Measurements from ENCODE around the gene RAC3. TPM values are rescaled to one million over a fixed set of nuclear protein-coding genes. Genes with fewer than 3 reads are reported as not detected.

The RAC3 gene
- total and polyA plus RNA-seq, 2 of the 8 experiments (the other 6 are each of a cell fraction or from before 2014, with no cell fraction given) = 177 to 299 TPM

DNA sequence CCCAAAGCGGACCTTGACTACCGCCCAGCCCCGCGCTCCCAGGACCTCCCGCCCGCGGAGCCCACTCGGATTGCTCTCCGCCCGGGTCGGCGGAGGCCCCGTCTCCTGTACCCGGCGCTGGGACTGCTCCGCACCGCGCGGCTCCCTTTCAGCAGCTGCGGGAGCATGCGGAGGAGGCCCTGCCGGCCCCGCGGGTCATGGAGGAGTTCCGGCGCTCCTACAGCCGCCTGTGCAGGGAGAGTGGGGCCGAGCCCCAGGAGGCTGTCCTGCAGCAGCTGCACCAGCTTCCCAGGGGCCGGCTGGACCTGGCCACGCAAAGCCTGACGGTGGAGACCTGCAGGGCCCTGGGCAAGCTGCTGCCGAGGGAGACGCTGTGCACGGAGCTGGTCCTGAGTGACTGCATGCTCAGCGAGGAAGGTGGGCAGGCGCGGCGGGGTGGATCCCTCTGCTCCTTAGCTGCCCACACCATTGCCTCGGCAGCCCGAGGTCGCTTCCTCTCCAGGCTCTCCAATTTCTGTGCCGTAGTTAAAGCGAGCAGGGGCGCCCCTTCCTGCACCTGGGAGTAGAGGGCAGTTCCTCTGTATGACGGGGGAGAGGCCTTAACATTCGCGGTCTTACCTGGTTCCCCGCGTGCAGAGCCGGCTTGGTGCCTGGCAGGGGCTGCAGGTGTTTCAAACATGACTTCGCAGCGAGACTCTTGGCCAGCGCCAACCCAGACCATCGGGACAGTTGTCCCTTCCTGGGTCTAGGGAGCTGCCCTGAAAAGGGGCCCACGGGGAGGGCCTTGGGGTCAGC is 7.8 kb upstream of the RAC3 start:
- H2AK5ac ChIP-seq (ENCODE audit: low read depth, low read length) = no peak overlapping the region
- DNase-seq (ENCODE audit: low read depth in 1 of 2, low spot score in 2 of 2) (no peak), FAIRE-seq (no peak)
- no peak overlapping the region for H3K23ac ChIP-seq (ENCODE audit: insufficient read length)
- no peak overlapping the region for H2BK12ac ChIP-seq (ENCODE audit: low read depth, low read length)
- no peaks in the 10 kb centered on the region for H3K9me3 ChIP-seq (ENCODE audit: insufficient read depth in 2 of 2, low read depth in 1 of 2, low read length in 1 of 2)
- TF ChIP-seq PHF8 (conservative IDR thresholded peaks at IDR 0.05; ENCODE audit: low read depth, low read length) = peak; percentile 55
- no peak for TF ChIP-seq CBX5 (IDR thresholded peaks at IDR 0.05; ENCODE audit: low read depth, low read length)
- TF ChIP-seq KDM4A (IDR thresholded peaks at IDR 0.05; ENCODE audit: low read depth, low read length, severe bottlenecking) = peak; percentile 78
- no peak for TF ChIP-seq NRF1 (IDR thresholded peaks at IDR 0.05; ENCODE audit: low read depth, low read length)
- H2BK20ac ChIP-seq (ENCODE audit: low read length) = no peak overlapping the region
- no peak overlapping the region for H3K56ac ChIP-seq (replicated peaks; ENCODE audit: insufficient read length, low read depth, low read length)
- H3K4me2 ChIP-seq (ENCODE audit: insufficient read depth in 1 of 2, low read depth in 2 of 2, low read length in 2 of 2) = peak overlapping the region; percentile 85 to 96
- H3K79me1 ChIP-seq (ENCODE audit: low read depth, low read length) = peaks cover 4% of the 10 kb centered on the region; the same call in 1 of the 2 replicates
- peak overlapping the region; percentile 8 to 60 (median 34); a peak in 4 of 7 replicates for H3K9ac ChIP-seq (replicated peaks in 1 of 4; ENCODE audit: extremely low read depth in 1 of 4, low read depth in 3 of 4, low read length in 3 of 4)
- peaks cover 12% of the 10 kb centered on the region for H3K23me2 ChIP-seq (ENCODE audit: low read depth, low read length)
- peak overlapping the region; percentile 64 to 86 (median 68) for H3K4me3 ChIP-seq (ENCODE audit: extremely low read depth in 1 of 4, insufficient read depth in 2 of 4, low read depth in 3 of 4, low read length in 4 of 4)
- no peak overlapping the region for H2BK120ac ChIP-seq (replicated peaks; ENCODE audit: low read depth, low read length)
- peak overlapping the region; percentile 10; the same call in 1 of the 2 replicates for H2BK5ac ChIP-seq (ENCODE audit: low read depth, low read length)
- 11% methylated on average over 24 of the region's 55 CpGs; no CpG with 5 or more reads in 1 of the 2 experiments for WGBS, 2 experiments (ENCODE audit: extremely low coverage in 1 of 2, insufficient coverage in 1 of 2, insufficient read length in 1 of 2, insufficient replicate concordance in 2 of 2, low coverage in 1 of 2, low lambda C conversion rate in 2 of 2, missing lambda C conversion rate in 1 of 2)
- H3K27ac ChIP-seq (ENCODE audit: low read depth, low read length) = no peak overlapping the region
- H4K8ac ChIP-seq (ENCODE audit: extremely low read depth, insufficient read depth, low read length) = peak overlapping the region; percentile 45
- H2BK15ac ChIP-seq (ENCODE audit: low read length) = no peak overlapping the region
- peaks cover 0 to 14% (median 8%) of the 10 kb centered on the region in 4 experiments; a peak in 5 of 7 replicates for H3K4me1 ChIP-seq (replicated peaks in 1 of 4; ENCODE audit: control insufficient read depth in 3 of 4, insufficient read depth in 4 of 4, low read length in 3 of 4)
- H3K14ac ChIP-seq (ENCODE audit: insufficient read length) = no peak overlapping the region
- H4K20me1 ChIP-seq (replicated peaks in 1 of 2; ENCODE audit: control insufficient read depth in 1 of 2, insufficient read depth in 2 of 2, low read length in 2 of 2) = peaks cover 7 to 14% of the 10 kb centered on the region in 2 experiments
- H4K91ac ChIP-seq (replicated peaks; ENCODE audit: insufficient read length, low read length) = no peak overlapping the region
- H3K18ac ChIP-seq (ENCODE audit: extremely low read depth, low read length) = peak overlapping the region; percentile 71
- no peaks in the 10 kb centered on the region for H3K27me3 ChIP-seq (replicated peaks in 1 of 4; ENCODE audit: control insufficient read depth in 3 of 4, extremely low read depth in 1 of 4, insufficient read depth in 3 of 4, low read length in 3 of 4)
- ChIA-PET CTCF (ENCODE audit: partially characterized antibody) (interaction anchor here (1.1 to 2.0 kb wide), 4 partner anchors 26 to 96 kb away, joined by 3 to 5 read pairs (median 4); partner anchors contain the start of gene MAFG), POLR2A (ENCODE audit: partially characterized antibody) (interaction anchor here (0.5 to 4.3 kb wide), 11 partner anchors 8 to 357 kb away, joined by 3 to 22 read pairs (median 5); partner anchors contain the start of genes ASPSCR1, CCDC137, DCXR and FASN)
- H3K79me2 ChIP-seq (ENCODE audit: control insufficient read depth in 1 of 2, insufficient read depth in 2 of 2, low read length in 2 of 2) = peaks cover 0 to 12% of the 10 kb centered on the region in 2 experiments; a peak in 1 of 4 replicates
- no peaks in the 10 kb centered on the region; a peak in 1 of 8 replicates for H3K36me3 ChIP-seq (ENCODE audit: control insufficient read depth in 2 of 4, insufficient read depth in 4 of 4, low read length in 3 of 4)
- H3K4ac ChIP-seq (replicated peaks; ENCODE audit: insufficient read length, low read depth, low read length) = peak overlapping the region; percentile 21
- H4K5ac ChIP-seq (ENCODE audit: insufficient read length, low read depth, low read length) = no peak overlapping the region
- no peak overlapping the region for H2AFZ ChIP-seq (ENCODE audit: low read length)

Data from H1 (cell line).